Activated T-cell treated with anti-CD3 and anti-CD28 coated beads, Interleukin-2, amount 50 U/mL, for 72 hours (primary cell): Measurements from ENCODE around the gene FAM216B. TPM values are rescaled to one million over a fixed set of nuclear protein-coding genes. Genes with fewer than 3 reads are reported as not detected.

Source experiments
- ATAC-seq, 2 donors: fragments of 150-1000 bp; cut with Tn5 transposase; replicated peaks in 1 of 2; 2 replicates each; pipeline ENCODE4 v1.10.0; 2021; ENCODE audit warnings: moderate library complexity in 2 of 2, mild to moderate bottlenecking in 1 of 2
- DNase-seq, 2 donors: peaks; one replicate each; pipeline ENCODE4 v3.0.0; 2021 to 2022; ENCODE audit warnings: mixed read lengths in 1 of 2
- H3K27ac Mint-ChIP-seq: one replicate; pipeline ENCODE4 v1.8.0; 2022; ENCODE audit warnings: mild to moderate bottlenecking, moderate library complexity, mixed read lengths
- H3K27me3 Mint-ChIP-seq: one replicate; pipeline ENCODE4 v1.8.0; 2022; ENCODE audit warnings: low read depth, mixed read lengths
- H3K36me3 Mint-ChIP-seq, 2 donors: one replicate each; pipeline ENCODE4 v1.8.0; 2022; ENCODE audit warnings: mixed read lengths in 2 of 2, mild to moderate bottlenecking in 1 of 2; ENCODE audit not compliant: insufficient read depth in 2 of 2
- H3K4me1 Mint-ChIP-seq: one replicate; pipeline ENCODE4 v1.8.0; 2022; ENCODE audit warnings: low read depth, mixed read lengths
- H3K4me3 Mint-ChIP-seq, 2 donors: one replicate each; pipeline ENCODE4 v1.8.0; 2022; ENCODE audit warnings: mild to moderate bottlenecking in 2 of 2, mixed read lengths in 2 of 2, moderate library complexity in 2 of 2
- H3K9me3 Mint-ChIP-seq, 2 donors: one replicate each; pipeline ENCODE4 v1.8.0; 2022; ENCODE audit warnings: mixed read lengths in 2 of 2
- total RNA-seq, 2 donors: library from RNA; stranded (reverse); gene quantifications; one replicate each; pipeline ENCODE4 v1.2.3, GENCODE V29; 2022

The FAM216B gene
- total RNA-seq, 2 donors from 2014 or later = not detected

DNA sequence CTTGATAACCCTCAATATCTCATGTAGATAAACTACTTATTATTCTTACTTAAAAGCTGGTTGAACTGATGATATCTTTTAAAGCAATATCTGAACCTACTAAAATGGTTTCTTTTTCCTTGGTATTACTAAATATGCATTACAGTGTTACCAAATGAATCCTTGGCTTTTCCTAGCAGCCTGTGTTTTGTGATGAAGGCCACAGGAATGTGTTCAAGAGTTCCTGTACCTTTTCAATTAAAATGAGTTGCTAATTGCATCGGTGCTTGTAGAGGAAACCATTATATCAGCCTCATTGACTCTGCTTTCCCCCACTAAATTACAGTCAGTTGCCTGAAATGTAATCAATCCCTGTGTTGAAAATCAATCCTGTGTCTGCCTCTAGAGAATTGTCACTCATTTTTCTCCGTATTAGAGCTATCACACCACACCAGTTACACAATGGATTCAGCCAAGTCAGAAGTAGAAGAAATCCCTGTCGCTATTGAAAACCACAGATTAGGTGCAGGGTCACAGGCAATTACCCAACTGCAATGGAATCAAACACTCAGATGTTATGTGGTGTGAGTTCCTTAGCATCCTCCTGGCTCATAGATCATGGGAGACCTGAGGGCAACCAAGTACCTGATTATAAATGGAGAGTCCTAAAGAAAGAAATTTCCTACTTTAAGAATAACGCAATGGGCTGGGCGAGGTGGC lies 13.3 kb downstream of the FAM216B start:
- no peak for ATAC-seq
- peaks cover 38% of the 10 kb centered on the region for H3K27me3 Mint-ChIP-seq
- H3K27ac Mint-ChIP-seq = no peak overlapping the region
- no peak overlapping the region for H3K4me3 Mint-ChIP-seq
- no peaks in the 10 kb centered on the region for H3K4me1 Mint-ChIP-seq
- H3K9me3 Mint-ChIP-seq = no peaks in the 10 kb centered on the region
- H3K36me3 Mint-ChIP-seq = no peaks in the 10 kb centered on the region
- DNase-seq = no peak

- Mint-ChIP-seq H3K27ac (no peak overlapping the region), H3K36me3 (no peaks in the 10 kb centered on the region), H3K4me3 (no peak overlapping the region), H3K4me1 (no peaks in the 10 kb centered on the region), H3K9me3 (no peaks in the 10 kb centered on the region), H3K27me3 (peaks cover 45% of the 10 kb centered on the region)
- no peak for ATAC-seq
- no peak for DNase-seq
These were observed 14.3 kb downstream of the FAM216B start for GRCh38 chr13:42795666-42796065.

GRCh38 chr13:42796747-42797356 lies 15.5 kb downstream of the FAM216B start:
- ATAC-seq = no peak

DNA sequence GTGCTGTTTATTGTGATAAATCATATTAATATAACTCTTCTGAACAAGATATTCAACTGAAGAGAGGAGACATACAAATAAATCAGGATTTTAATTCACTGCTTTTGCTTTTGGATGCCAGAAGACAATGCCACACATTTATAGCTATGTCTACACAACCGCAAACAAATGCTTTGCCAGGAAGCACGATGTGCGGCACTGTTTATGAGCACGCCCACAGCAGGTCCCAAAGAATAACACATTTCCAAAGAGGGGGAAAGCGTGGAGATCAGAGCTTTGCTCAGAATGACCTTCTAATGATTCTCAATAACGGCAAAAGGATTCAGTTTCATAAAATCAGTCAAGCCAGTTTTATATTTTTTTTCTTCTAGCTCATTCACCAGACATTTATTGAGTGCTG lies 16.7 kb downstream of the FAM216B start:
- ATAC-seq (no peak), DNase-seq (no peak)
- no peak overlapping the region for H3K27ac Mint-ChIP-seq
- no peak overlapping the region for H3K4me3 Mint-ChIP-seq
- peaks cover 48% of the 10 kb centered on the region for H3K27me3 Mint-ChIP-seq
- no peaks in the 10 kb centered on the region for H3K9me3 Mint-ChIP-seq
- no peaks in the 10 kb centered on the region for H3K4me1 Mint-ChIP-seq
- H3K36me3 Mint-ChIP-seq = no peaks in the 10 kb centered on the region

More at GRCh38 chr13:42796747-42797356, 15.5 kb downstream of the FAM216B start:
- H3K27me3 Mint-ChIP-seq = peaks cover 48% of the 10 kb centered on the region
- no peak overlapping the region for H3K27ac Mint-ChIP-seq
- no peaks in the 10 kb centered on the region for H3K4me1 Mint-ChIP-seq
- no peaks in the 10 kb centered on the region for H3K36me3 Mint-ChIP-seq
- DNase-seq = no peak
- H3K4me3 Mint-ChIP-seq = no peak overlapping the region
- no peaks in the 10 kb centered on the region for H3K9me3 Mint-ChIP-seq

- DNase-seq = no peak
- Mint-ChIP-seq H3K4me3 (no peak overlapping the region), H3K4me1 (no peaks in the 10 kb centered on the region), H3K36me3 (no peaks in the 10 kb centered on the region), H3K27ac (no peak overlapping the region), H3K27me3 (peaks cover 42% of the 10 kb centered on the region), H3K9me3 (no peaks in the 10 kb centered on the region)
- ATAC-seq = no peak
These were observed 18.8 kb downstream of the FAM216B start for GRCh38 chr13:42800109-42800643.

GRCh38 chr13:42803563-42804204 lies 22.3 kb downstream of the FAM216B start:
- no peak overlapping the region for H3K4me3 Mint-ChIP-seq
- H3K36me3 Mint-ChIP-seq = no peaks in the 10 kb centered on the region
- H3K9me3 Mint-ChIP-seq = no peaks in the 10 kb centered on the region
- no peak for DNase-seq
- no peak overlapping the region for H3K27ac Mint-ChIP-seq
- H3K27me3 Mint-ChIP-seq = peaks cover 12% of the 10 kb centered on the region
- ATAC-seq = no peak
- peaks cover 5% of the 10 kb centered on the region for H3K4me1 Mint-ChIP-seq

- ATAC-seq = no peak
- H3K27me3 Mint-ChIP-seq = peaks cover 15% of the 10 kb centered on the region
- H3K27ac Mint-ChIP-seq = no peak overlapping the region
- H3K4me1 Mint-ChIP-seq = peaks cover 12% of the 10 kb centered on the region
- no peak overlapping the region for H3K4me3 Mint-ChIP-seq
- H3K36me3 Mint-ChIP-seq = no peaks in the 10 kb centered on the region
- H3K9me3 Mint-ChIP-seq = no peaks in the 10 kb centered on the region
- no peak for DNase-seq
These were observed 23.0 kb downstream of the FAM216B start for GRCh38 chr13:42804244-42804874.

DNA sequence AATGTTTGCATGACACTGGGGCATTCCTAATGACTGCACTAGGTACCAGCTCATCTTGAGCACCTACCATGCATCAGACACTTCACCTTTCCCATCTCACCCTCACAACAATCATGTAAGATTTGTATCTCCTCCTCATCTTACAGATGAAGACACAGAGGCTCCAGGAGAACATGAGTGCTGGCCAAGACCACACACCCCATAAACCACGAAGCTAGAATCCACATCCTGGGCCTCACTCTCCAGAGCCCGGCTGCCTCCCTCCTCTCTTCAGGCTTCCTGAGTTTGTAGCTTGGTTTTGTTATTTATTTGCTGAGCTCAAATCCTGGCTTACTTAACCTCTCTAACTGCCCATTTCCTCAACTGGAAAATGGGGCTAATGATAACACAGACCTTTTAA lies 25.9 kb downstream of the FAM216B start:
- ATAC-seq (peak in 1 of 2 donors; percentile 32), DNase-seq (no peak)
- no peaks in the 10 kb centered on the region for H3K9me3 Mint-ChIP-seq
- peaks cover 14% of the 10 kb centered on the region for H3K4me1 Mint-ChIP-seq
- H3K27ac Mint-ChIP-seq = no peak overlapping the region
- peaks cover 21% of the 10 kb centered on the region for H3K27me3 Mint-ChIP-seq
- H3K4me3 Mint-ChIP-seq = no peak overlapping the region
- H3K36me3 Mint-ChIP-seq = no peaks in the 10 kb centered on the region

DNA sequence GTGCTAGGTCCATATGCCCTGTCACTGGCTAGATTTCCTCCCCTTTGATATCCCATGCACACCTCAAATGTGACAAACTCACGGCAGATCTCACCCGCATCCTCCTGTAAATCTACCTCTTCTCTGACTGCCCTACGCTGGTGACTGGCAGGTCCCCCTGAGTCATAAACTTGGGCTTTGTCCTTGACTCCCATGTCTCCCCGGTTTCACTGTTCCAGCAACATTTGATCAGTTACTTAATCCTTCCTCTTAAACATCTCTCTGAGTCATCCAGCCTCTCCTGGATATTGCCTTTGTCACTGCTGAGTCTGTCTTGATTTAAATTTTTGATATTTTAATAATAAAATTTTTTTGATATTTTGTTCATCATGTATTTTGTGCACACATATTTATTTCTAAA lies 26.5 kb downstream of the FAM216B start:
- peaks cover 21% of the 10 kb centered on the region for H3K27me3 Mint-ChIP-seq
- H3K4me1 Mint-ChIP-seq = peaks cover 14% of the 10 kb centered on the region
- ATAC-seq (no peak), DNase-seq (no peak)
- no peak overlapping the region for H3K4me3 Mint-ChIP-seq
- no peaks in the 10 kb centered on the region for H3K9me3 Mint-ChIP-seq
- H3K27ac Mint-ChIP-seq = no peak overlapping the region
- H3K36me3 Mint-ChIP-seq = no peaks in the 10 kb centered on the region

DNA sequence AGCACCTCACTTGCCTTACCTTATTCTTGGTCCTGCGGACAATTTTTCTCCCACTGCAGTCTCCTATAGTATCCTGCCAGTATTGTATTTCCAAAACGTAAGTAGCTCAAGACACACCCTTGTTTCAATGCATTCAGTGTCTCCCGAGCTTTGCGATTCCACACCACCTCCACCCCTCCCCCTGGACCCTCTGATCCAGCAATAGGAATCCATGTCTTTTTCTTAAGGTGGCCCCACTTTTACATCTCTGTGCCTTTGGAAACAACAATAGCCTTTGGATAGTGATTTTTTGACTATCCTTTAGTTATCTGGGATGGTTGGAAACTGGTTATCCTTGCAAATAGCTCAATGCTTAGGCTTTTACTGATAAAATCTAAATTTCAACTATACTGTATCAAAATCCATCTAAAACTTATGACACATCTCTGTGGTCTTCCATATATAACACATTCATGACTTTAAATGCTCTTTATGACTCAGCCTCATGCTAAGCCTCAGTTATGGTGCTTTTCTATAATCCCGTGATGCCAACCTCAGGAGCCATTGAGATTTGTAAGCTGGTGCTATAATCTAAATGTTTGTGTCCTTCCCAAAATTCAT lies 27.1 kb downstream of the FAM216B start:
- H3K36me3 Mint-ChIP-seq = no peaks in the 10 kb centered on the region
- H3K4me1 Mint-ChIP-seq = peaks cover 14% of the 10 kb centered on the region
- no peak overlapping the region for H3K27ac Mint-ChIP-seq
- peak; percentile 88 to 91 for ATAC-seq
- peaks cover 21% of the 10 kb centered on the region for H3K27me3 Mint-ChIP-seq
- H3K9me3 Mint-ChIP-seq = no peaks in the 10 kb centered on the region
- DNase-seq = no peak
- H3K4me3 Mint-ChIP-seq = no peak overlapping the region

DNA sequence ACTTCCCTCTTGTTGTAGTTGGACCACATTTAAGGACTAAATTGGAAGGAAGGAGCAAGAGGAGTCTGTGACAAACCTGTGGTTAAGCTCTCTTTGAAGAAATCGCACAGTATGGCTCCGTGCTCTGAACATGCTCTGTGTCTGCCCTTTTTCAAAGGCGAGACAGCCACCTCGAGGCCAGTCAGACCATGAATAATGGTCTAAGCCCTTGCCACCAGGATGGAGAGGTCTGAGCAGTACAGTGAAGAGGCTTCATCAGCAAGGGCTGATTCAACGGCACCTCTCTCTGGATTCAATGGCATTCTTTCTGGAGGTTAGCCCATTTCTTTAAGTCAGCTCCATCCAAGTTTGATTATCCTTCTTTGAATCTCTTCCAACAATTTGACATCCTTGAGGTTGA lies 30.9 kb downstream of the FAM216B start:
- H3K27me3 Mint-ChIP-seq = peaks cover 28% of the 10 kb centered on the region
- no peaks in the 10 kb centered on the region for H3K36me3 Mint-ChIP-seq
- H3K27ac Mint-ChIP-seq = no peak overlapping the region
- no peak for DNase-seq
- no peak for ATAC-seq
- H3K4me3 Mint-ChIP-seq = no peak overlapping the region
- no peaks in the 10 kb centered on the region for H3K9me3 Mint-ChIP-seq
- H3K4me1 Mint-ChIP-seq = peaks cover 14% of the 10 kb centered on the region

DNA sequence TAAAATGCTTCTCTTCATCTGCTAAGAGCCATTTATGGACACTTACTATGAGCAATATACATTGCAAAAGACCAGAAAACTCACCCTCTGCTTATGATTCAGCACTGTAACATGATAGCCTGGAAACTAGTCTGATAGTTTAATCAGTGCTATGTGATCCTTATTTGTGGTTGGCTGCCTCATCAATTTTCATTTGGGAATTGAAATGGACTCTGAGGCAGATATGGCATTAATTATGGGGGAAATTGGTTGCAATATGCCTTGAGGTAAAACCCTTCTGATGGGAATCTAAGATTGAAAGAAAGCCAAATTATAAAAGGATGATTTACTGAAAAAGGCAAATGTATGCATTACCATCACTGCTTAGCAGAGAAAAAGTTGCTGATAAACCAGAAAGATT lies 33.5 kb downstream of the FAM216B start:
- H3K36me3 Mint-ChIP-seq = peaks cover 0 to 4% of the 10 kb centered on the region in 2 donors
- no peak overlapping the region for H3K4me3 Mint-ChIP-seq
- ATAC-seq (no peak), DNase-seq (no peak)
- H3K9me3 Mint-ChIP-seq = peaks cover 2 to 4% of the 10 kb centered on the region in 2 donors
- peaks cover 27% of the 10 kb centered on the region for H3K27me3 Mint-ChIP-seq
- H3K27ac Mint-ChIP-seq = no peak overlapping the region
- no peaks in the 10 kb centered on the region for H3K4me1 Mint-ChIP-seq

GRCh38 chr13:42815681-42816080 lies 34.3 kb downstream of the FAM216B start:
- Mint-ChIP-seq H3K27ac (no peak overlapping the region), H3K4me1 (no peaks in the 10 kb centered on the region), H3K27me3 (peaks cover 24% of the 10 kb centered on the region), H3K9me3 (peaks cover 2 to 4% of the 10 kb centered on the region in 2 donors), H3K36me3 (peaks cover 0 to 4% of the 10 kb centered on the region in 2 donors), H3K4me3 (no peak overlapping the region)
- no peak for DNase-seq
- ATAC-seq = no peak
